ENCODE results near the gene DYNLRB2.

DNA sequence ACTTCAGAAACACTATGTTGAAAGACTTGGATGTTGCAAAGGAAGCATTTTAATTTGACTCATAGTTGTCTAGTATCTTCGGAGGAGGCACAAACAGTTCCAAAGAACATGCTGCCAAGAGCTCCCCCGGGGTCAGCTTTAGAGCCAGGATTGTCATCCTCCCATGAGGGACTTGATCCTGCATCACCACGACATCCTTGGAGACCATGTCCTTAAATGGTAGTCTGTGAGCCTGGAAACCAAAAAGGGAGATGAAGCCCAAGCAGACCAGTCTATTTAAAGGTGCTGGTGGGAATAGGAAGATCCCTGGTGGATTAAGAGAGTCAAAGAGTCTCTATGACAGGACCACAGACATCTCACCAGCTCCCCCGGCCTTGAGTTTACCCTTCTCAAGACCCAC lies 33.3 kb upstream of the DYNLRB2 start:
- TF ChIP-seq, protein P1, sequence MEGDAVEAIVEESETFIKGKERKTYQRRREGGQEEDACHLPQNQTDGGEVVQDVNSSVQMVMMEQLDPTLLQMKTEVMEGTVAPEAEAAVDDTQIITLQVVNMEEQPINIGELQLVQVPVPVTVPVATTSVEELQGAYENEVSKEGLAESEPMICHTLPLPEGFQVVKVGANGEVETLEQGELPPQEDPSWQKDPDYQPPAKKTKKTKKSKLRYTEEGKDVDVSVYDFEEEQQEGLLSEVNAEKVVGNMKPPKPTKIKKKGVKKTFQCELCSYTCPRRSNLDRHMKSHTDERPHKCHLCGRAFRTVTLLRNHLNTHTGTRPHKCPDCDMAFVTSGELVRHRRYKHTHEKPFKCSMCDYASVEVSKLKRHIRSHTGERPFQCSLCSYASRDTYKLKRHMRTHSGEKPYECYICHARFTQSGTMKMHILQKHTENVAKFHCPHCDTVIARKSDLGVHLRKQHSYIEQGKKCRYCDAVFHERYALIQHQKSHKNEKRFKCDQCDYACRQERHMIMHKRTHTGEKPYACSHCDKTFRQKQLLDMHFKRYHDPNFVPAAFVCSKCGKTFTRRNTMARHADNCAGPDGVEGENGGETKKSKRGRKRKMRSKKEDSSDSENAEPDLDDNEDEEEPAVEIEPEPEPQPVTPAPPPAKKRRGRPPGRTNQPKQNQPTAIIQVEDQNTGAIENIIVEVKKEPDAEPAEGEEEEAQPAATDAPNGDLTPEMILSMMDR (conservative IDR thresholded peaks at IDR 0.05; ENCODE audit: low read depth in 2 of 2) = no peak
- no peak for TF ChIP-seq POLR2AphosphoS5 (IDR thresholded peaks at IDR 0.05; ENCODE audit: low read depth)
- no peak for TF ChIP-seq NANOG (IDR thresholded peaks at IDR 0.05; ENCODE audit: borderline replicate concordance)
- TF ChIP-seq, protein P2, sequence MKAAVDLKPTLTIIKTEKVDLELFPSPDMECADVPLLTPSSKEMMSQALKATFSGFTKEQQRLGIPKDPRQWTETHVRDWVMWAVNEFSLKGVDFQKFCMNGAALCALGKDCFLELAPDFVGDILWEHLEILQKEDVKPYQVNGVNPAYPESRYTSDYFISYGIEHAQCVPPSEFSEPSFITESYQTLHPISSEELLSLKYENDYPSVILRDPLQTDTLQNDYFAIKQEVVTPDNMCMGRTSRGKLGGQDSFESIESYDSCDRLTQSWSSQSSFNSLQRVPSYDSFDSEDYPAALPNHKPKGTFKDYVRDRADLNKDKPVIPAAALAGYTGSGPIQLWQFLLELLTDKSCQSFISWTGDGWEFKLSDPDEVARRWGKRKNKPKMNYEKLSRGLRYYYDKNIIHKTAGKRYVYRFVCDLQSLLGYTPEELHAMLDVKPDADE (IDR thresholded peaks at IDR 0.05) = no peak
